ENCODE results near the gene SHISAL1.

Gene SHISAL1

DNA sequence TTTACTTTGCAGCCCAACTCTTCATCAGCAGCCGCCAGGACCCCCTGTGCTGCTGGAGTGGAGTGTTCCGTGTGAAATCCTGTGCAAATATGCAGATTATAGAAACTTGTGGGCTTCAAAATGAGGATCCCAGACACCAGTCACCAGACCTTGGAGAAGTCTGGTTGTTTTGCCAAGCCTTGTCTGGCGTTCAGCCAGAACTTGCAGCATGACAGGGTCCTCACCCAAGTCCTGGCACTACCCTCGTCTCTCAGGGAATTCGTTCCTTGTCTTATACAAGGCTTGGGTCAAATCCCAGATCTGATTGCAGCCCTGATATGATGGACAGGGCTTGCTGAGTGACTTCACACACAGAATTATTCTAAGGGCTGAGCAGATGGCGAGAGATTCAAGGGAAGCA is 18.9 kb downstream of the SHISAL1 start:
- TF ChIP-seq TOX (CRISPR knock-in tag; IDR thresholded peaks at IDR 0.05; ENCODE audit: borderline replicate concordance) (no peak), ESRRG (CRISPR knock-in tag; IDR thresholded peaks at IDR 0.05) (no peak), ZC3H10 (CRISPR knock-in tag; IDR thresholded peaks at IDR 0.05) (no peak), RARB (CRISPR knock-in tag; IDR thresholded peaks at IDR 0.05) (no peak)
- no peak for ATAC-seq

DNA sequence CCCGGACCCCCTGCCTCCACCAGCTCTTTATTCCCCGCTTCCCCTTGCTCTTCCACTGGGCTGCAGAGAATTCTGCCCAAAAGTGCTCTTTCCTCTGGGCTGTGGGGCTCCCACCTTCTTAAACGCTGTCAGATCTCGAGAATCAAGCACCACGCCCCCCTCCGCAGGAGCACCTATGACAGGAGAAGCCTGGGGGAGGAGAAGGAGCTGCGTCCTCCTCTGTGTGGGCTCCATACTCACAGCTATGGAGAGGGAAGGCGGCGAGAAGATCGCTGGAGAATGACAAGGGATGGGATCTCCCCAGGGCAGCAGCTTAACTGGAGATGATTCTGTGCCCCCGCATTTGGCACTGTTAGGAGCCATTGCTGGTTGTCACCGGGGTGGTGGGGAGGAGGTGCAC is 19.7 kb downstream of the SHISAL1 start:
- ATAC-seq, result no peak

DNA sequence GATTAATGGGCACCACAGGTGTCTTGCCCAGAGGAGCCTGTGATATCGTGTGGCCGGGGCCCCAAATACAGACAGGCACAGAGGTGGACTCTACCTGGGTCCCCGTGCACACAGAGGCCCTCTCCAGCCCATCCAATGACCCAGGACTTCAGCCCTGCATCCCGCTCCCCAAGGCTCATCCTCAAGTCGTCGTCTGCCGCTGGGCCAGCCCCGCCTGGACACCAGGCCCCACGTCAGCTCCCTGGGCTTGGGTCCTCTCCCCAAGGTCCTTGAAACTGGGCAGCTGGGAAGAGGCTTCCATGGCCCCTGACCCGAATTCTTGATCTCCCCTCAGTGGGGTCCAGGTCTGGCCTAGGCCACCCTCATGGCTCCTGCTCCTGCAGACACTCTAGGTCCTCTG is 20.2 kb downstream of the SHISAL1 start:
- no peak for ATAC-seq
- TF ChIP-seq TOX (CRISPR knock-in tag; IDR thresholded peaks at IDR 0.05; ENCODE audit: borderline replicate concordance), result no peak
- TF ChIP-seq, protein P1, sequence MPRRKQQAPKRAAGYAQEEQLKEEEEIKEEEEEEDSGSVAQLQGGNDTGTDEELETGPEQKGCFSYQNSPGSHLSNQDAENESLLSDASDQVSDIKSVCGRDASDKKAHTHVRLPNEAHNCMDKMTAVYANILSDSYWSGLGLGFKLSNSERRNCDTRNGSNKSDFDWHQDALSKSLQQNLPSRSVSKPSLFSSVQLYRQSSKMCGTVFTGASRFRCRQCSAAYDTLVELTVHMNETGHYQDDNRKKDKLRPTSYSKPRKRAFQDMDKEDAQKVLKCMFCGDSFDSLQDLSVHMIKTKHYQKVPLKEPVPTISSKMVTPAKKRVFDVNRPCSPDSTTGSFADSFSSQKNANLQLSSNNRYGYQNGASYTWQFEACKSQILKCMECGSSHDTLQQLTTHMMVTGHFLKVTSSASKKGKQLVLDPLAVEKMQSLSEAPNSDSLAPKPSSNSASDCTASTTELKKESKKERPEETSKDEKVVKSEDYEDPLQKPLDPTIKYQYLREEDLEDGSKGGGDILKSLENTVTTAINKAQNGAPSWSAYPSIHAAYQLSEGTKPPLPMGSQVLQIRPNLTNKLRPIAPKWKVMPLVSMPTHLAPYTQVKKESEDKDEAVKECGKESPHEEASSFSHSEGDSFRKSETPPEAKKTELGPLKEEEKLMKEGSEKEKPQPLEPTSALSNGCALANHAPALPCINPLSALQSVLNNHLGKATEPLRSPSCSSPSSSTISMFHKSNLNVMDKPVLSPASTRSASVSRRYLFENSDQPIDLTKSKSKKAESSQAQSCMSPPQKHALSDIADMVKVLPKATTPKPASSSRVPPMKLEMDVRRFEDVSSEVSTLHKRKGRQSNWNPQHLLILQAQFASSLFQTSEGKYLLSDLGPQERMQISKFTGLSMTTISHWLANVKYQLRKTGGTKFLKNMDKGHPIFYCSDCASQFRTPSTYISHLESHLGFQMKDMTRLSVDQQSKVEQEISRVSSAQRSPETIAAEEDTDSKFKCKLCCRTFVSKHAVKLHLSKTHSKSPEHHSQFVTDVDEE (CRISPR knock-in tag; IDR thresholded peaks at IDR 0.05), result no peak
- no peak for TF ChIP-seq ZNF565 (CRISPR knock-in tag; conservative IDR thresholded peaks at IDR 0.05; ENCODE audit: low read depth)
- TF ChIP-seq ISL1 (CRISPR knock-in tag; IDR thresholded peaks at IDR 0.05), result no peak
- TF ChIP-seq RARB (CRISPR knock-in tag; IDR thresholded peaks at IDR 0.05), result no peak
- TF ChIP-seq, protein P2, sequence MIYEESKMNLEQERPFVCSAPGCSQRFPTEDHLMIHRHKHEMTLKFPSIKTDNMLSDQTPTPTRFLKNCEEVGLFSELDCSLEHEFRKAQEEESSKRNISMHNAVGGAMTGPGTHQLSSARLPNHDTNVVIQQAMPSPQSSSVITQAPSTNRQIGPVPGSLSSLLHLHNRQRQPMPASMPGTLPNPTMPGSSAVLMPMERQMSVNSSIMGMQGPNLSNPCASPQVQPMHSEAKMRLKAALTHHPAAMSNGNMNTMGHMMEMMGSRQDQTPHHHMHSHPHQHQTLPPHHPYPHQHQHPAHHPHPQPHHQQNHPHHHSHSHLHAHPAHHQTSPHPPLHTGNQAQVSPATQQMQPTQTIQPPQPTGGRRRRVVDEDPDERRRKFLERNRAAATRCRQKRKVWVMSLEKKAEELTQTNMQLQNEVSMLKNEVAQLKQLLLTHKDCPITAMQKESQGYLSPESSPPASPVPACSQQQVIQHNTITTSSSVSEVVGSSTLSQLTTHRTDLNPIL (CRISPR knock-in tag; IDR thresholded peaks at IDR 0.05; ENCODE audit: low read depth), result no peak
- no peak for TF ChIP-seq ESRRG (CRISPR knock-in tag; IDR thresholded peaks at IDR 0.05)
- no peak for TF ChIP-seq TCF4 (CRISPR knock-in tag; IDR thresholded peaks at IDR 0.05; ENCODE audit: borderline replicate concordance)

More for the DNA sequence above, 19.7 kb downstream of the SHISAL1 start:
- TF ChIP-seq GLIS3 (CRISPR knock-in tag; IDR thresholded peaks at IDR 0.05) (no peak), ZNF8 (CRISPR knock-in tag; IDR thresholded peaks at IDR 0.05) (no peak), ZNF70 (CRISPR knock-in tag; IDR thresholded peaks at IDR 0.05) (no peak), TOX (CRISPR knock-in tag; IDR thresholded peaks at IDR 0.05; ENCODE audit: borderline replicate concordance) (no peak), RARB (CRISPR knock-in tag; IDR thresholded peaks at IDR 0.05) (no peak), CSDC2 (CRISPR knock-in tag; IDR thresholded peaks at IDR 0.05) (no peak), ZFP30 (CRISPR knock-in tag; IDR thresholded peaks at IDR 0.05) (no peak), BACH2 (CRISPR knock-in tag; IDR thresholded peaks at IDR 0.05; ENCODE audit: borderline replicate concordance) (no peak), ZFP3 (CRISPR knock-in tag; IDR thresholded peaks at IDR 0.05) (no peak), ARNTL (CRISPR knock-in tag; IDR thresholded peaks at IDR 0.05; ENCODE audit: borderline replicate concordance, low read depth) (no peak)
- TF ChIP-seq, protein P3, sequence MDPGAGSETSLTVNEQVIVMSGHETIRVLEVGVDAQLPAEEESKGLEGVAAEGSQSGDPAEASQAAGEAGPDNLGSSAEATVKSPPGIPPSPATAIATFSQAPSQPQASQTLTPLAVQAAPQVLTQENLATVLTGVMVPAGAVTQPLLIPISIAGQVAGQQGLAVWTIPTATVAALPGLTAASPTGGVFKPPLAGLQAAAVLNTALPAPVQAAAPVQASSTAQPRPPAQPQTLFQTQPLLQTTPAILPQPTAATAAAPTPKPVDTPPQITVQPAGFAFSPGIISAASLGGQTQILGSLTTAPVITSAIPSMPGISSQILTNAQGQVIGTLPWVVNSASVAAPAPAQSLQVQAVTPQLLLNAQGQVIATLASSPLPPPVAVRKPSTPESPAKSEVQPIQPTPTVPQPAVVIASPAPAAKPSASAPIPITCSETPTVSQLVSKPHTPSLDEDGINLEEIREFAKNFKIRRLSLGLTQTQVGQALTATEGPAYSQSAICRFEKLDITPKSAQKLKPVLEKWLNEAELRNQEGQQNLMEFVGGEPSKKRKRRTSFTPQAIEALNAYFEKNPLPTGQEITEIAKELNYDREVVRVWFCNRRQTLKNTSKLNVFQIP (CRISPR knock-in tag; IDR thresholded peaks at IDR 0.05; ENCODE audit: borderline replicate concordance, low read depth), result no peak
- TF ChIP-seq, protein P4, sequence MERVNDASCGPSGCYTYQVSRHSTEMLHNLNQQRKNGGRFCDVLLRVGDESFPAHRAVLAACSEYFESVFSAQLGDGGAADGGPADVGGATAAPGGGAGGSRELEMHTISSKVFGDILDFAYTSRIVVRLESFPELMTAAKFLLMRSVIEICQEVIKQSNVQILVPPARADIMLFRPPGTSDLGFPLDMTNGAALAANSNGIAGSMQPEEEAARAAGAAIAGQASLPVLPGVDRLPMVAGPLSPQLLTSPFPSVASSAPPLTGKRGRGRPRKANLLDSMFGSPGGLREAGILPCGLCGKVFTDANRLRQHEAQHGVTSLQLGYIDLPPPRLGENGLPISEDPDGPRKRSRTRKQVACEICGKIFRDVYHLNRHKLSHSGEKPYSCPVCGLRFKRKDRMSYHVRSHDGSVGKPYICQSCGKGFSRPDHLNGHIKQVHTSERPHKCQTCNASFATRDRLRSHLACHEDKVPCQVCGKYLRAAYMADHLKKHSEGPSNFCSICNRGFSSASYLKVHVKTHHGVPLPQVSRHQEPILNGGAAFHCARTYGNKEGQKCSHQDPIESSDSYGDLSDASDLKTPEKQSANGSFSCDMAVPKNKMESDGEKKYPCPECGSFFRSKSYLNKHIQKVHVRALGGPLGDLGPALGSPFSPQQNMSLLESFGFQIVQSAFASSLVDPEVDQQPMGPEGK (CRISPR knock-in tag; IDR thresholded peaks at IDR 0.05; ENCODE audit: borderline replicate concordance), result no peak
- TF ChIP-seq, protein P5, sequence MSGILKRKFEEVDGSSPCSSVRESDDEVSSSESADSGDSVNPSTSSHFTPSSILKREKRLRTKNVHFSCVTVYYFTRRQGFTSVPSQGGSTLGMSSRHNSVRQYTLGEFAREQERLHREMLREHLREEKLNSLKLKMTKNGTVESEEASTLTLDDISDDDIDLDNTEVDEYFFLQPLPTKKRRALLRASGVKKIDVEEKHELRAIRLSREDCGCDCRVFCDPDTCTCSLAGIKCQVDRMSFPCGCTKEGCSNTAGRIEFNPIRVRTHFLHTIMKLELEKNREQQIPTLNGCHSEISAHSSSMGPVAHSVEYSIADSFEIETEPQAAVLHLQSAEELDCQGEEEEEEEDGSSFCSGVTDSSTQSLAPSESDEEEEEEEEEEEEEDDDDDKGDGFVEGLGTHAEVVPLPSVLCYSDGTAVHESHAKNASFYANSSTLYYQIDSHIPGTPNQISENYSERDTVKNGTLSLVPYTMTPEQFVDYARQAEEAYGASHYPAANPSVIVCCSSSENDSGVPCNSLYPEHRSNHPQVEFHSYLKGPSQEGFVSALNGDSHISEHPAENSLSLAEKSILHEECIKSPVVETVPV (CRISPR knock-in tag; IDR thresholded peaks at IDR 0.05), result no peak
